Left lobe of liver (tissue), 2 donors: ENCODE data around the gene INSYN2B. TPM values are rescaled to one million over a fixed set of nuclear protein-coding genes. Genes with fewer than 3 reads are reported as not detected.
"Not testable (repeated sequence)": the region's sequence is repeated elsewhere in the genome, so short reads cannot be mapped to it uniquely, and the experiment has no call there.

ENCODE experiments used
- ATAC-seq: fragments of 200-7000 bp; cut with Tn5 transposase; one replicate; pipeline ENCODE4 v1.9.1; 2020; ENCODE audit warnings: mild to moderate bottlenecking, moderate library complexity
- DNase-seq: peaks from one replicate; pipeline ENCODE4 v3.0.0-alpha.2; 2020; ENCODE audit warnings: low spot score
- total RNA-seq: library from RNA; stranded (reverse); gene quantifications from one replicate; pipeline ENCODE4 v1.2.1, GENCODE V29; 2021
- donor health status: DM: no; HTN: no; CAD: no; lungs with moderate emphysema.
- donor health status: DM: no; HTN: yes; CAD: no.

INSYN2B gene
- total RNA-seq, 1 donor from 2014 or later = not detected

- ATAC-seq = no peak
- DNase-seq = no peak
Measured at GRCh38 chr5:169973056-169973455, 7.2 kb downstream of the INSYN2B start.

GRCh38 chr5:169971780-169972179 lies 8.5 kb downstream of the INSYN2B start:
- DNase-seq (no peak), ATAC-seq (no peak)

GRCh38 chr5:169970911-169971765 lies 9.2 kb downstream of the INSYN2B start:
- peak; percentile 47 for DNase-seq
- ATAC-seq = peak; percentile 53

GRCh38 chr5:169970339-169970738 lies 10.0 kb downstream of the INSYN2B start:
- DNase-seq (no peak), ATAC-seq (no peak)

- ATAC-seq = no peak
Measured at GRCh38 chr5:169964246-169964645, 16.0 kb downstream of the INSYN2B start.

GRCh38 chr5:169960659-169961058 lies 19.6 kb downstream of the INSYN2B start:
- DNase-seq (no peak), ATAC-seq (no peak)

More at GRCh38 chr5:169964246-169964645, 16.0 kb downstream of the INSYN2B start:
- no peak for DNase-seq

GRCh38 chr5:169958278-169958677 lies 22.0 kb downstream of the INSYN2B start:
- DNase-seq = no peak

GRCh38 chr5:169956756-169957155 lies 23.5 kb downstream of the INSYN2B start:
- no peak for DNase-seq
- ATAC-seq = no peak

More at GRCh38 chr5:169958278-169958677, 22.0 kb downstream of the INSYN2B start:
- ATAC-seq = no peak

- ATAC-seq (no peak), DNase-seq (no peak)
Measured at GRCh38 chr5:169956126-169956525, 24.2 kb downstream of the INSYN2B start.

- ATAC-seq (no peak), DNase-seq (no peak)
Measured at GRCh38 chr5:169954786-169955185, 25.5 kb downstream of the INSYN2B start.

GRCh38 chr5:169953196-169953595 lies 27.1 kb downstream of the INSYN2B start:
- ATAC-seq = not testable (repeated sequence)

GRCh38 chr5:169950333-169950732 lies 30.0 kb downstream of the INSYN2B start:
- no peak for ATAC-seq
- no peak for DNase-seq

More at GRCh38 chr5:169953196-169953595, 27.1 kb downstream of the INSYN2B start:
- DNase-seq = not testable (repeated sequence)

- ATAC-seq = no peak
Measured at GRCh38 chr5:169946743-169947295, 33.5 kb downstream of the INSYN2B start.

GRCh38 chr5:169945831-169946261 lies 34.4 kb downstream of the INSYN2B start:
- ATAC-seq (peak; percentile 28), DNase-seq (no peak)

More at GRCh38 chr5:169946743-169947295, 33.5 kb downstream of the INSYN2B start:
- no peak for DNase-seq

- DNase-seq (no peak), ATAC-seq (no peak)
Measured at GRCh38 chr5:169944922-169945680, 35.2 kb downstream of the INSYN2B start.

GRCh38 chr5:169944115-169944514 lies 36.2 kb downstream of the INSYN2B start:
- DNase-seq (no peak), ATAC-seq (no peak)

GRCh38 chr5:169943026-169943425 lies 37.3 kb downstream of the INSYN2B start:
- DNase-seq (no peak), ATAC-seq (no peak)

- DNase-seq (no peak), ATAC-seq (no peak)
Measured at GRCh38 chr5:169942181-169942580, 38.1 kb downstream of the INSYN2B start.

- ATAC-seq = no peak
- no peak for DNase-seq
Measured at GRCh38 chr5:169941542-169941941, 38.8 kb downstream of the INSYN2B start.

GRCh38 chr5:169939731-169940130 lies 40.6 kb downstream of the INSYN2B start:
- DNase-seq (no peak), ATAC-seq (no peak)

GRCh38 chr5:169938439-169938838 lies 41.9 kb downstream of the INSYN2B start:
- no peak for ATAC-seq

More at GRCh38 chr5:169938439-169938838, 41.9 kb downstream of the INSYN2B start:
- DNase-seq = no peak
